H1 (cell line): Measurements from ENCODE around the gene HS1BP3. TPM values are rescaled to one million over a fixed set of nuclear protein-coding genes. Genes with fewer than 3 reads are reported as not detected.

Experiments used
- ASH2L ChIP-seq: fragments of 200-600, 300-600 bp; sonication (generic); IDR thresholded peaks from one replicate; pipeline ENCODE4 v1.7.1; 2017; ENCODE audit warnings: low read length
- RFX5 ChIP-seq: IDR thresholded peaks from 2 replicates; pipeline ENCODE4 v1.6.1; 2011; ENCODE audit warnings: low read depth, low read length, improper control_type of control experiment, borderline replicate concordance
- TCF12 ChIP-seq: IDR thresholded peaks from 2 replicates; pipeline ENCODE4 v1.6.1; 2011; ENCODE audit warnings: low read depth, mild to moderate bottlenecking, low read length
- YY1 ChIP-seq: IDR thresholded peaks from 2 replicates; pipeline ENCODE4 v1.6.1; 2011; ENCODE audit warnings: low read depth, mild to moderate bottlenecking, low read length
- polyA plus RNA-seq, 7 experiments: library from polyadenylated mRNA; depleted of rRNA in 3 of 7; stranded (reverse) in 5 of 7; unstranded in 2 of 7; fragments of >200 nt in 5 of 7; fragments of 200-250 nt in 2 of 7; gene quantifications; 1 replicate in 5 of 7; 2 replicates in 1 of 7; 4 replicates in 1 of 7; pipeline versions ENCODE4 v1.2.1 to v1.2.3, GENCODE V29; 2011 to 2013; ENCODE audit warnings: missing spikeins in 2 of 7, mixed read lengths in 2 of 7
- total RNA-seq: library from RNA; stranded (reverse); fragmentation: NEBNext Ultra II Directional; extraction: Animal tissue kit (Norgen Biotek cat#: 25700); gene quantifications from 2 replicates; pipeline ENCODE4 v1.2.1, GENCODE V29; 2021

HS1BP3 gene
- total and polyA plus RNA-seq, 2 of the 8 experiments (the other 6 are each of a cell fraction or from before 2014, with no cell fraction given) = 11.1 to 11.3 TPM

- TF ChIP-seq YY1 (no peak), ASH2L (no peak), RFX5 (no peak), TCF12 (no peak)
These were observed 13.8 kb downstream of the HS1BP3 start (continued) for GRCh38 chr2:20637147-20637546.
